Mucosa of rectum (tissue), 2 donors: Measurements from ENCODE around the gene PER1.
"Not testable (repeated sequence)": the region's sequence is repeated elsewhere in the genome, so short reads cannot be mapped to it uniquely, and the experiment has no call there.

Source experiments
- H3K27ac ChIP-seq, 2 donors: one replicate each; pipeline ENCODE4 v1.7.0; 2013; ENCODE audit warnings: inconsistent platforms in 2 of 2, low read depth in 2 of 2, low read length in 2 of 2
- H3K27me3 ChIP-seq, 2 donors: one replicate each; pipeline ENCODE4 v1.7.0; 2013; ENCODE audit warnings: low read length in 2 of 2; ENCODE audit not compliant: control insufficient read depth in 2 of 2, insufficient read depth in 2 of 2
- H3K36me3 ChIP-seq, 2 donors: one replicate each; pipeline ENCODE4 v1.7.0; 2013; ENCODE audit warnings: low read length in 2 of 2; ENCODE audit not compliant: control insufficient read depth in 2 of 2, insufficient read depth in 2 of 2
- H3K4me1 ChIP-seq, 2 donors: one replicate each; pipeline ENCODE4 v1.7.0; 2013; ENCODE audit warnings: low read length in 2 of 2, mild to moderate bottlenecking in 1 of 2; ENCODE audit not compliant: control insufficient read depth in 2 of 2, insufficient read depth in 2 of 2
- H3K4me3 ChIP-seq, 2 donors: one replicate each; pipeline ENCODE4 v1.7.0; 2013; ENCODE audit warnings: low read length in 2 of 2
- H3K9ac ChIP-seq, 2 donors: one replicate each; pipeline ENCODE4 v1.7.0; 2013; ENCODE audit warnings: low read length in 2 of 2, low read depth in 1 of 2, mild to moderate bottlenecking in 1 of 2
- H3K9me3 ChIP-seq, 2 donors: one replicate each; pipeline ENCODE4 v1.7.0; 2013; ENCODE audit warnings: low read length in 2 of 2; ENCODE audit not compliant: control insufficient read depth in 2 of 2
- donor health status: healthy.
- donor health status: Normal muscosa, but diverticular disease.

PER1 gene

DNA sequence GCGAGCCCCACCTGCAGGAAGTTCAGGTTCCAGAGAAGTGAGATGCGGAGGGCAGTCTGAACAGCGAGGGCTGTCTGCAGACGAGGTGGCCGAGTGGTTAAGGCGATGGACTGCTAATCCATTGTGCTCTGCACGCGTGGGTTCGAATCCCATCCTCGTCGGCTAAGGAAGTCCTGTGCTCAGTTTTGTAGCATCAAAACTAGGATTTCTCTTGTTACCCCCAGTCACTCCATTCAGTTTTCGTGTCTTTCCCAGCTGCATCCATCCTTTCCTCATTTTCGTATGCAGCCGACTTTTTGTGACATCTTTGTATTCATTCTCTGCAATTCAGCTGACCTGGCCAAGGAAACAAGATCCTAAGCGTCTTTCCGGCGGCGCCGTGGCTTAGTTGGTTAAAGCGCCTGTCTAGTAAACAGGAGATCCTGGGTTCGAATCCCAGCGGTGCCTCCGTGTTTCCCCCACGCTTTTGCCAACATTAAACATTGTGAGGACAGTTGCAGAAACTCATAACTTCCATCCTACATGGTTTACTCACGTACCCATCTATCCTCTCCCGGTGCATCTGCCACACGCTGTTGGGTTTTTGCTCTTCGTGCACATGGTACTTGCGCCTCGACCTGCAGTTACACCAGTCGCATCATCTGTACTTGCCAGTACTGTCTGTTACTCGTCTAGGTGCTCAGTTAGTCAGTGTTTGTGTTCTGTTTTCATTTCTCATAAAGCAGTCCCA, 34.7 kb upstream of the PER1 start:
- H3K9ac ChIP-seq: peak overlapping the region; percentile 90 to 94
- peaks cover 37 to 41% of the 10 kb centered on the region in 2 donors for H3K4me1 ChIP-seq
- no peaks in the 10 kb centered on the region for H3K27me3 ChIP-seq
- no peaks in the 10 kb centered on the region for H3K9me3 ChIP-seq
- H3K4me3 ChIP-seq: peak overlapping the region; percentile 93 to 95
- H3K27ac ChIP-seq: peak overlapping the region; percentile 97 to 98
- no peaks in the 10 kb centered on the region for H3K36me3 ChIP-seq

DNA sequence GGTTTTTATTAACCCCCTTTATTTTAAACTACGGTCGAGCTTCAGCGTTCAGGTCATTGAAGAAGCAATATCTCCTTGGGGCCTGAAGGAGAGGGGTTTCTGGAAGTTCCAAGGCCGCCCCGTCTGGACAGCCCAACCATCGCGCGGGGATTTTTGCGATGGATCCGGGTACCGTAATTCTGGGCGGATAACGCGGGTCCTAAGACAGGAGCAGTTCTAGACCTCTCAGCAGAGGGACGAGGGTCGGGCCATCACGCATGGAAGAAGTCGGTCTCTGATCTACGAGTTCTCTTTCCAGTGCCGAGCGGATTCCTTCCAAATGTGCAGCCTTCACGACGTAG, 34.2 kb upstream of the PER1 start:
- peak overlapping the region; percentile 93 to 95 for H3K4me3 ChIP-seq
- H3K36me3 ChIP-seq: no peaks in the 10 kb centered on the region
- H3K9me3 ChIP-seq: no peaks in the 10 kb centered on the region
- peak overlapping the region; percentile 97 to 98 for H3K27ac ChIP-seq
- peaks cover 32 to 37% of the 10 kb centered on the region in 2 donors for H3K4me1 ChIP-seq
- peak overlapping the region; percentile 90 to 94 for H3K9ac ChIP-seq
- H3K27me3 ChIP-seq: no peaks in the 10 kb centered on the region

DNA sequence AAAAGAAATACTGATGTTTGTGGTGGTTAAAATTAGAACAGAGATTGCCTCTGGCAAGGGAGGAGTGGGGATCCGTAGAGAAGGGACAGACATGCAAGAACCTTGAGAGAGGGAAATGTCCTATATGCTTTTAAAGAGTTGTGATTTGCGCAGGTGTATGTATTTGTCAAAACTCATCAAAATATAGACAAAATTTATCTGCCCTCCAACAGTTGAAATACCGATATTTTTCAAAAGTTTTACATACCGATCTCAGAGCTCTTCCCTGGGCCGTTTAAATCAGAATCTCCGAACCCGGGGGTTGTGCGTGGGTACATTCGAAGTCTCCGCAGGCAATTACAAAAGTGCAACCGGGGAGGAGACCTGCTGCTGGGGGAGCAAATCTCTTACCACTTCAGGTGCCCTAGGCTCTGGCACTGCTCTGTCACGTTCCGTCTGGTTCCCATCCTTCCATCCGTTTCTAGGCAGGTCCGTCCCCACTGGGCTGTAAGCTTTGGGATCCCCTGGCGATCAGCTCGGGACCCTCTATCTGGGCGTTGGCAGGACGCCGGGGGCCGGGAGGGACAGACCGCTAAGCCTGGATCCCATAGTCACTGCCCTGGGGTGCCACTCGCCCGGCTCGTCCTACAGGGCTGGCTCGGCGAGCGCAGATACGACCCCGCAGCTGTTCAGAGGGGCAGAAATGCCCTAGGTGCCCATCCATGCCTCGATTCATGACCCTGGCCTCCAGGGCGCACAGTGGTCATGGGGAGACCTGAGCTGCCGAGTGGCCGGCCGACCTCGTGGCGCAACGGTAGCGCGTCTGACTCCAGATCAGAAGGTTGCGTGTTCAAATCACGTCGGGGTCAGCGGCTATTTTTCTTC, 33.6 kb upstream of the PER1 start:
- H3K4me3 ChIP-seq: peak overlapping the region; percentile 93 to 95
- H3K9me3 ChIP-seq: no peaks in the 10 kb centered on the region
- peaks cover 32 to 37% of the 10 kb centered on the region in 2 donors for H3K4me1 ChIP-seq
- H3K9ac ChIP-seq: peak overlapping the region; percentile 90 to 94
- H3K27me3 ChIP-seq: no peaks in the 10 kb centered on the region
- H3K27ac ChIP-seq: peak overlapping the region; percentile 97 to 98
- no peaks in the 10 kb centered on the region for H3K36me3 ChIP-seq

DNA sequence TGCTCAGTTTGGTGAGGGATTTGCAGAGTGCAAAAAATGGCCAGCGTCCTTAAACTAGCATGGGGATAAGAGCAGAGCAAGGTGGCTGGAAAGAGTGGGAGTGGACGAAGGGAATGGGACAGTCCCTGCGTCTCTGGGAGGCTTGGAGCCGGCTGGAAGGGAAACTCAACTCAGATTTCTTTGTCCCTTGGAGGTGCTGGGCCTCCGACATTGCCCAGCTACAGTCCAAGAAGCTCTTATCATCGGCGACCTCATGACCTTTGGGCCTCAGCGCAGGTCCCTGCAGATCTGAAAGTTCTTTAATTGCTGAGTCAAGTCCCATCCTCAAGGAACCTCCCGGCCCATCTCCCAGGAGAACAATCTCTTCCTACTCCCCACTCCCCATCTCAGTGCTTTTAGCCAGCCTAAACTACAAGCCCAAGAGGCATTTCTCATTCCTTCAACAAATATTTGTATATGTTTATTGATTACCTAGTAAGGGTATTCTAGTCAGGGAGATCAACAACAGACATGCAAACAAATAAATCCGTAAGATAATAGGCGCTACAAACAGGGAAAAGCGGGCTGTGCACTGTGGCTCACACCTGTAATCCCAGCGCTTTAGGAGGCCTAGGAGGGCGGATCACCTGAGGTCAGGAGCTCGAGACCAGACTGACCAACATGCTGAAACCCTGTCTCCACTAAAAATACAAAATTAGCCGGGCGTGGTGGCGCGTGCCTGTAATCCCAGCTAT, 25.0 kb upstream of the PER1 start:
- Histone ChIP-seq H3K36me3 (no peaks in the 10 kb centered on the region), H3K9me3 (no peaks in the 10 kb centered on the region), H3K27me3 (no peaks in the 10 kb centered on the region), H3K4me1 (peaks cover 21 to 25% of the 10 kb centered on the region in 2 donors), H3K4me3 (peak overlapping the region; percentile 83), H3K9ac (peak overlapping the region; percentile 73 to 88), H3K27ac (peak overlapping the region; percentile 65 to 88)

DNA sequence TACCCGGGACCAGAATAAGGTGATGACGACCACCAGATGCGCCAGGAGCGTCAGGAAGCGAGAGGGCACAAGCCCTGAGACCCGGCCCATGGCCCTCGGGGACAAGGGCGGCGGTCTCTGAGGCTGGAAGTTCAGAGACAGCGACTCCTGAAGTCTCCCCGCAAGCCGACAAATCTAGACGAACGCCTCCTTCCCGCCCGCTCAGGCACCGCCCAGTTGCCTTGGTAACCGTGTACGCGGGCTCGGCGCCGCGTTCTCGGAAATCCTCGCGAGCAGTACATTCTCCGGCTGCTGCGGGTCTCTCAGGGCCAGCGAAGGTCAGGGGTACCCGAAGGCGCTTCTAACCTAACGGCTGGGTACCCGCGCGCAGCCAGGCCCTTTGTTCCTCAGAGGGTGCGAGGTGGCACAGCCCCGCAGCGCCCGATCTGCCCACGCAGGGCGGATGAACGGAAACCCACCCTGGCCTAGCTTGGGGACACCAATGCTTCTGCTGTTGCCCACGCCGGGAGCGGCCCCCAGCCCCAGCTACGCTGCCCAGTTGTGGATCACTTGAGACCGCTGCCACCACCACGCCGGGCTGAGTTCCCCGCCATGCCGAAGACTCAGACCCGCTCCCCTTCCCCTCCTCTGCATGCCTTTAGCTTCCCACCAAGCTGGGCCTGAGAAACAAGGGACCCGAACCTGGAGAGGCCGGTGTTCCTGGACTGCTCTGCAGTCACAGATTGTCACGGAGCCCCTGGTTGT, 24.2 kb upstream of the PER1 start, which contains the start of gene TMEM107:
Gene TMEM107, minus strand, starts transcription at position 184 of the 744 bp plus-strand sequence. Its CDS starts 94 bp downstream, at position 90.
- Histone ChIP-seq H3K4me1 (peaks cover 21 to 25% of the 10 kb centered on the region in 2 donors), H3K4me3 (peak within 1 kb of the TSS; percentile 83), H3K9ac (peak within 1 kb of the TSS; percentile 73 to 88), H3K27ac (peak within 1 kb of the TSS; percentile 65 to 88), H3K36me3 (no peaks in the 10 kb centered on the region), H3K9me3 (no peaks in the 10 kb centered on the region), H3K27me3 (no peaks in the 10 kb centered on the region)

DNA sequence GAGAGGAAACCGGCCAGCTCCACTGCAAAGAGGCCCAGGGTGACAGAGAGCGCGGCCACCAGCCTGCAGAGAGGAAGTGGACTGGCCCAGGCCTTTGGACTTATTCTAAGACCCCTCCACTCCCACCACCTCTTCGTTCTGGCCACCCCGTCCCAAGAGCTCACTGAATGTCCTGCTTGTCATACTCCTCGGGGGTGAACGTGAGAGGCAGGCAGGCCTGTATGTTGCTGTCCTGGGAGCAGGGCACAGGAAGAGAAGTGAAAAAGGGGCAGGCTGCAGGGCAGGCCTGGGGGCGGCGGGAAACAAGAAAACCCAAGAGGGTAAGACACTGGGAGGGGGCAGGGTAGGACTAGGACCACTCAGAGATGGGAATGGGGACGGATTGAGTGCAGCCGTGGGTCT, 23.6 kb upstream of the PER1 start:
- H3K36me3 ChIP-seq: no peaks in the 10 kb centered on the region
- H3K27me3 ChIP-seq: no peaks in the 10 kb centered on the region
- H3K27ac ChIP-seq: peak overlapping the region; percentile 65 to 88
- peak overlapping the region; percentile 83 for H3K4me3 ChIP-seq
- no peaks in the 10 kb centered on the region for H3K9me3 ChIP-seq
- H3K9ac ChIP-seq: peak overlapping the region; percentile 73 to 88
- H3K4me1 ChIP-seq: peaks cover 21 to 25% of the 10 kb centered on the region in 2 donors

DNA sequence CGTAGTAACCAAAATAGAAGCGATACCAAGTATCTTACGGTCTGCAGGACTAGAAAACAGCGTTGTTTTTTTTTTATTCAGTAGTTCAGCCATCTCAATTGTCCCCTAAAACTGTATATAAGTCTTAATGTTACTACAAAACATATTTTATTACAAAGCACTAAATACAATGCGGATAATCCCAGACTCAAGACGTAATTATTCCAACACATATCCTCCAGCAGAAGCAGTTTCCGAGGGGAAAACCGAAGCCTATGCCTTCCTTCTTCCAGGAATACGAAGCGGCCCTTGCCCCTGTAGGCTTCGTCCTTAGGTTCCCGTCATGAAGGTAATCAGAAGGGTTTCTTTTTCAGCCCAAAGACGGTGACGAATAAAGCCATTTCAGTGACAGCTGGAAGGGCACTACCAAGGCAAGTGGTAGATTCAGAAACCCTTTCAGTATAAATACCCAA, 21.7 kb upstream of the PER1 start:
- no peaks in the 10 kb centered on the region for H3K9me3 ChIP-seq
- H3K27me3 ChIP-seq: no peaks in the 10 kb centered on the region
- peaks cover 21 to 25% of the 10 kb centered on the region in 2 donors for H3K4me1 ChIP-seq
- H3K9ac ChIP-seq: peak overlapping the region; percentile 61 to 65
- peak overlapping the region; percentile 66 to 74 for H3K4me3 ChIP-seq
- H3K36me3 ChIP-seq: no peaks in the 10 kb centered on the region
- peak overlapping the region; percentile 82 to 89 for H3K27ac ChIP-seq

DNA sequence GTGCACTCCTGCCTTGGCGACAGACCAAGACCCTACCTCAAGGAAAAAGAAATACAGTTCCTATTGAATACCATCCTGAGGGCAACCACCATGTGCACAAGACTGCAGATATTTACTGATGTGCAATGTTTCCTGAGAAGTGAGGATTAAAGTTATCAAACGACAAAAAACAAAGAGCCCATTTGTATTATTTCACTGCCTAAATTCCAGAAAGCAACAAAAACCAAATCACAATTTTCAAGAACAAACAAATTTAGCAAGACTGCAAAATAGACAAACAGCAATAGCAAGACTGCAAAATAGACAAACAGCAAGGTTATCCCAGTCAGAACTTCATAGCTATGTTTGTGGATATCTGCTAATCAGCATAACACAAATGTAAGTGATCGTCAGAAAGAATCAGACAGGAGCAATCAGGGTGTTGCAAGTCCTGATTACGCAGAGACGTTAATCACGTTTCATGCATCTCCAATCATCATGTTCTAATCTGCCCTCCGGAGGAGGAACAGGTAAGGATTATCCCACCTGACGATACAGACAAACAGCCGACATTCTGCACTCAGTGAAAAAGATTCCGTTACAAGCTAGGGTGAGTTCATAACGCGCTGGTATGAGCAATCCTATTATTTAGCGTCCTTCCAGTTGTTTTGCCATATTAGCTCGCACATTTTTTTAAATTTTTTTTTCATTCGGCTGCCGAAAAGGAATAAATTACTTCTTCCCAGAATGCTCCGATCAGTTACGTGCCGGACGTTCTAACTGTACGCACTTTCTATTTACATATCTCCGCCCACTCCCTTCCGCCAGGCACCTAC, 21.1 kb upstream of the PER1 start:
- Histone ChIP-seq H3K27ac (peak overlapping the region; percentile 82 to 89), H3K4me3 (peak overlapping the region; percentile 66 to 74), H3K36me3 (no peaks in the 10 kb centered on the region), H3K4me1 (peaks cover 21 to 25% of the 10 kb centered on the region in 2 donors), H3K9me3 (no peaks in the 10 kb centered on the region), H3K9ac (peak overlapping the region; percentile 61 to 65), H3K27me3 (no peaks in the 10 kb centered on the region)

DNA sequence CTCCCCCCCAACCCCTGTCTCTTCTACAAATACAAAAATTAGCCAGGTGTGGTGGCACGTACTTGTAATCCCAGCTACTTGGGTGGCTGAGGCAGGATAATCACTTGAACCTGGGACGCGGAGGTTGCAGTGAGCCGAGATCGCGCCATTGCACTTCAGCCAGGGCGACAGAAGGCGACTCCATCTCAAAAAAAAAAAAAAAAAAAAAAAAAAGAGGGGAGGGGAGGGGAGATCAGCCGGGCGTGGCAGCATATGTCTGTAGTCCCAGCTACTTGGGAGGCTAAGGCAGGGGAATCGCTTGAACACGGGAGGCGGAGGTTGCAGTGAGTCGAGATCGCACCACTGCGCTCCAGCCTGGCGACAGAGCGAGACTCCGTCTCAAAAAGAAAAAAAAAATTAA, 18.0 kb upstream of the PER1 start:
- H3K4me1 ChIP-seq, H3K27me3 ChIP-seq, H3K36me3 ChIP-seq, H3K9ac ChIP-seq, H3K27ac ChIP-seq, H3K4me3 ChIP-seq, H3K9me3 ChIP-seq: not testable (repeated sequence)
